GM23338 (cell line): ENCODE results near the gene DCTN5. TPM values are rescaled to one million over a fixed set of nuclear protein-coding genes. Genes with fewer than 3 reads are reported as not detected.

Source experiments
- ATAC-seq: fragments of 200-7000 bp; cut with Tn5 transposase; 3 replicates; pipeline ENCODE4 v1.9.1; 2020
- DNase-seq: peaks from one replicate; pipeline ENCODE4 v3.0.0-alpha.2; 2015; ENCODE audit warnings: low spot score
- H2AFZ ChIP-seq: fragments of 200-600 bp; sonication (generic); 2 replicates; pipeline ENCODE4 v1.8.0; 2016; ENCODE audit warnings: antibody characterized with exemption, mild to moderate bottlenecking, moderate library complexity
- H3F3A ChIP-seq: fragments of 200-600 bp; sonication (generic); replicated peaks from 2 replicates; pipeline ENCODE4 v1.8.0; 2017; ENCODE audit warnings: antibody characterized with exemption, mixed run types, low read depth
- H3K27ac ChIP-seq: fragments of 200-600 bp; sonication (generic); 2 replicates; pipeline ENCODE4 v1.6.1; 2016; ENCODE audit warnings: low read depth
- H3K27me3 ChIP-seq: fragments of 200-600 bp; sonication (generic); 2 replicates; pipeline ENCODE4 v1.8.0; 2016; ENCODE audit warnings: mild to moderate bottlenecking, mixed run types, moderate library complexity; ENCODE audit not compliant: insufficient read depth
- H3K36me3 ChIP-seq: fragments of 200-600 bp; sonication (generic); 2 replicates; pipeline ENCODE4 v1.8.0; 2016; ENCODE audit warnings: mild to moderate bottlenecking; ENCODE audit not compliant: insufficient read depth
- H3K4me1 ChIP-seq: fragments of 200-600 bp; sonication (generic); 2 replicates; pipeline ENCODE4 v1.8.0; 2016; ENCODE audit warnings: mild to moderate bottlenecking, moderate library complexity; ENCODE audit not compliant: insufficient read depth
- H3K4me2 ChIP-seq: fragments of 200-600 bp; sonication (generic); 2 replicates; pipeline ENCODE4 v1.7.1; 2017; ENCODE audit warnings: mixed run types
- H3K4me3 ChIP-seq: fragments of 200-600 bp; sonication (generic); 2 replicates; pipeline ENCODE4 v1.6.1; 2016; ENCODE audit warnings: mixed run types
- H3K79me2 ChIP-seq: fragments of 200-600 bp; sonication (generic); replicated peaks from 2 replicates; pipeline ENCODE4 v1.8.0; 2017; ENCODE audit warnings: mild to moderate bottlenecking; ENCODE audit not compliant: insufficient read depth
- H3K9me2 ChIP-seq: fragments of 200-600 bp; sonication (generic); 2 replicates; pipeline ENCODE4 v1.8.0; 2017; ENCODE audit not compliant: insufficient read depth
- H4K20me1 ChIP-seq: fragments of 200-600 bp; sonication (generic); replicated peaks from 2 replicates; pipeline ENCODE4 v1.8.0; 2017; ENCODE audit warnings: mild to moderate bottlenecking; ENCODE audit not compliant: insufficient read depth
- H3K27ac Mint-ChIP-seq: 2 replicates; pipeline ENCODE4 v1.8.0; 2020; ENCODE audit warnings: inconsistent platforms, mild to moderate bottlenecking, moderate library complexity, mixed read lengths
- H3K27me3 Mint-ChIP-seq: 3 replicates; pipeline ENCODE4 v1.8.0; 2022; ENCODE audit warnings: low read depth, mild to moderate bottlenecking, moderate library complexity, mixed read lengths, inconsistent platforms; ENCODE audit not compliant: insufficient read depth, poor library complexity
- H3K36me3 Mint-ChIP-seq: 3 replicates; pipeline ENCODE4 v1.8.0; 2021; ENCODE audit warnings: low read depth, mild to moderate bottlenecking, inconsistent platforms, moderate library complexity, mixed read lengths
- H3K4me1 Mint-ChIP-seq: 3 replicates; pipeline ENCODE4 v1.8.0; 2020; ENCODE audit warnings: mild to moderate bottlenecking, inconsistent platforms, mixed read lengths
- H3K4me3 Mint-ChIP-seq: 3 replicates; pipeline ENCODE4 v1.8.0; 2021; ENCODE audit warnings: moderate library complexity, mild to moderate bottlenecking, inconsistent platforms, mixed read lengths
- H3K9me3 Mint-ChIP-seq: 3 replicates; pipeline ENCODE4 v1.8.0; 2020; ENCODE audit warnings: moderate library complexity, mild to moderate bottlenecking, inconsistent platforms, mixed read lengths
- CREB1 ChIP-seq: fragments of 250-450 bp; sonication (Bioruptor Pico); IDR thresholded peaks from 2 replicates; pipeline ENCODE4 v1.5.0; 2020; ENCODE audit warnings: low read depth, mild to moderate bottlenecking, moderate library complexity
- CTCF ChIP-seq, 2 experiments: fragments of 200-600 bp in 1 of 2; sonication (generic) in 1 of 2; conservative IDR thresholded peaks; 2 replicates each; pipeline versions ENCODE4 v1.5.1 to v1.6.1; 2016 to 2017; ENCODE audit warnings: antibody characterized with exemption in 2 of 2, low read depth in 2 of 2, mild to moderate bottlenecking in 2 of 2, moderate library complexity in 1 of 2
- EZH2 ChIP-seq: fragments of 200-600 bp; sonication (generic); IDR thresholded peaks from one replicate; pipeline ENCODE4 v1.8.0; 2017; ENCODE audit warnings: antibody characterized with exemption, mild to moderate bottlenecking, low read depth; ENCODE audit not compliant: unreplicated experiment
- EZH2phosphoT487 ChIP-seq: fragments of 200-600 bp; sonication (generic); IDR thresholded peaks from one replicate; pipeline ENCODE4 v1.8.1; 2018; ENCODE audit warnings: antibody characterized with exemption; ENCODE audit not compliant: unreplicated experiment
- JUNB ChIP-seq: IDR thresholded peaks from one replicate; pipeline ENCODE4 v1.6.1; 2016; ENCODE audit warnings: antibody characterized with exemption; ENCODE audit not compliant: unreplicated experiment
- POLR2AphosphoS5 ChIP-seq: IDR thresholded peaks from 2 replicates; pipeline ENCODE4 v1.6.1; 2016; ENCODE audit warnings: antibody characterized with exemption, low read depth
- REST ChIP-seq: IDR thresholded peaks from one replicate; pipeline ENCODE4 v1.6.1; 2018; ENCODE audit warnings: antibody characterized with exemption; ENCODE audit not compliant: unreplicated experiment
- STAT1 ChIP-seq: IDR thresholded peaks from one replicate; pipeline ENCODE4 v1.6.1; 2016; ENCODE audit warnings: antibody characterized with exemption; ENCODE audit not compliant: unreplicated experiment
- ZNF114 ChIP-seq: fragments of 250-450 bp; sonication (Bioruptor Pico); IDR thresholded peaks from 2 replicates; pipeline ENCODE4 v1.5.0; 2020; ENCODE audit warnings: mild to moderate bottlenecking, moderate library complexity
- ZNF331 ChIP-seq: fragments of 250-450 bp; sonication (Bioruptor Pico); IDR thresholded peaks from 2 replicates; pipeline ENCODE4 v1.5.0; 2020; ENCODE audit warnings: low read depth, mild to moderate bottlenecking, moderate library complexity
- polyA plus RNA-seq: library from polyadenylated mRNA; unstranded; fragments of >200 nt; fragmentation: Nextera tagmentation; extraction: Ambion mirVana; gene quantifications from 2 replicates; pipeline ENCODE4 v1.2.1, GENCODE V29; 2016
- total RNA-seq: library from RNA; depleted of rRNA; stranded (reverse); fragments of >200 nt; shearing (Covaris generic); gene quantifications from 2 replicates; pipeline ENCODE4 v1.2.3, GENCODE V29; 2014

The DCTN5 gene
- total and polyA plus RNA-seq, 2 experiments from 2014 or later: 11.5 to 69.6 TPM

GRCh38 chr16:23694265-23694643 lies 53.0 kb downstream of the DCTN5 start (continued):
- TF ChIP-seq CREB1: no peak
- no peak for TF ChIP-seq EZH2phosphoT487
- no peak for TF ChIP-seq ZNF331 (CRISPR knock-in tag)
- no peak for TF ChIP-seq REST

- H3K9me3 Mint-ChIP-seq: no peaks in the 10 kb centered on the region; the same call in 2 of the 3 replicates
- ATAC-seq (peak; percentile 89), DNase-seq (peak; percentile 94)
- peaks cover 3% of the 10 kb centered on the region; the same call in 1 of the 2 replicates for H3F3A ChIP-seq
- peaks cover 4% of the 10 kb centered on the region for H3K27me3 Mint-ChIP-seq
- H3K4me3 Mint-ChIP-seq: peak overlapping the region; percentile 85
- peak overlapping the region; percentile 74; the same call in 1 of the 2 replicates for H3K27ac ChIP-seq
- H3K4me3 ChIP-seq: peak overlapping the region; percentile 63
- H3K4me1 ChIP-seq: peaks cover 7% of the 10 kb centered on the region; the same call in 1 of the 2 replicates
- no peaks in the 10 kb centered on the region for H3K9me2 ChIP-seq
- H3K4me2 ChIP-seq: peak overlapping the region; percentile 79
- TF ChIP-seq CREB1 (0 out of 2 replicates have a peak, but pooled peaks have one; percentile 68), JUNB (no peak), POLR2AphosphoS5 (peak; percentile 54; the same call in 1 of the 2 replicates), ZNF114 (CRISPR knock-in tag) (no peak)
- peaks cover 6% of the 10 kb centered on the region; the same call in 1 of the 2 replicates for H3K36me3 ChIP-seq
- no peaks in the 10 kb centered on the region for H3K27me3 ChIP-seq
- H3K27ac Mint-ChIP-seq: peak overlapping the region; percentile 84
- peaks cover 18% of the 10 kb centered on the region for H3K36me3 Mint-ChIP-seq
- H3K4me1 Mint-ChIP-seq: peaks cover 7% of the 10 kb centered on the region; the same call in 2 of the 3 replicates
- peak overlapping the region; percentile 91 for H2AFZ ChIP-seq
- H4K20me1 ChIP-seq: no peaks in the 10 kb centered on the region
- no peaks in the 10 kb centered on the region for H3K79me2 ChIP-seq
These were observed 53.5 kb downstream of the DCTN5 start for GRCh38 chr16:23694644-23695373.

GRCh38 chr16:23695756-23696155 lies 54.5 kb downstream of the DCTN5 start:
- Mint-ChIP-seq H3K4me1 (peaks cover 12% of the 10 kb centered on the region), H3K4me3 (peak overlapping the region; percentile 33; the same call in 2 of the 3 replicates), H3K36me3 (peaks cover 9% of the 10 kb centered on the region; the same call in 2 of the 3 replicates), H3K9me3 (no peaks in the 10 kb centered on the region; the same call in 2 of the 3 replicates), H3K27me3 (peaks cover 4% of the 10 kb centered on the region), H3K27ac (no peak overlapping the region)
- ATAC-seq: no peak
- no peak for DNase-seq
- H3K79me2 ChIP-seq: no peaks in the 10 kb centered on the region
- H3K4me3 ChIP-seq: peak overlapping the region; percentile 63; the same call in 1 of the 2 replicates
- H2AFZ ChIP-seq: no peak overlapping the region
- peaks cover 7% of the 10 kb centered on the region; the same call in 1 of the 2 replicates for H3F3A ChIP-seq
- no peaks in the 10 kb centered on the region; the same call in 1 of the 2 replicates for H3K36me3 ChIP-seq
- no peaks in the 10 kb centered on the region for H4K20me1 ChIP-seq
- no peak overlapping the region for H3K27ac ChIP-seq
- no peaks in the 10 kb centered on the region for H3K9me2 ChIP-seq
- no peaks in the 10 kb centered on the region for H3K27me3 ChIP-seq
- peaks cover 12% of the 10 kb centered on the region for H3K4me1 ChIP-seq
- peak overlapping the region; percentile 79; the same call in 1 of the 2 replicates for H3K4me2 ChIP-seq
- TF ChIP-seq ZNF114 (CRISPR knock-in tag) (no peak), CTCF (conservative IDR thresholded peaks at IDR 0.05; ENCODE audit: low read depth in 2 of 2) (no peak), POLR2AphosphoS5 (no peak), CREB1 (no peak), STAT1 (no peak), EZH2phosphoT487 (no peak), JUNB (no peak), EZH2 (no peak)
